Endothelial cell (in vitro differentiated cells): ENCODE results near the gene METTL23. TPM values are rescaled to one million over a fixed set of nuclear protein-coding genes. Genes with fewer than 3 reads are reported as not detected.
"Not testable (repeated sequence)": the region's sequence is repeated elsewhere in the genome, so short reads cannot be mapped to it uniquely, and the experiment has no call there.

Source experiments
- DNase-seq: peaks from one replicate; pipeline ENCODE4 v3.0.0; 2021; ENCODE audit warnings: low spot score
- H3K27ac Mint-ChIP-seq: one replicate; pipeline ENCODE4 v1.8.0; 2021; ENCODE audit warnings: mixed read lengths, inconsistent platforms; ENCODE audit not compliant: unreplicated experiment
- H3K27me3 Mint-ChIP-seq: one replicate; pipeline ENCODE4 v1.8.0; 2021; ENCODE audit warnings: mild to moderate bottlenecking, moderate library complexity, mixed read lengths, inconsistent platforms; ENCODE audit not compliant: unreplicated experiment
- H3K36me3 Mint-ChIP-seq: one replicate; pipeline ENCODE4 v1.8.0; 2021; ENCODE audit warnings: mild to moderate bottlenecking, low read depth, mixed read lengths, inconsistent platforms; ENCODE audit not compliant: unreplicated experiment
- H3K4me1 Mint-ChIP-seq: one replicate; pipeline ENCODE4 v1.8.0; 2021; ENCODE audit warnings: mild to moderate bottlenecking, mixed read lengths, inconsistent platforms; ENCODE audit not compliant: unreplicated experiment
- H3K4me3 Mint-ChIP-seq: one replicate; pipeline ENCODE4 v1.8.0; 2021; ENCODE audit warnings: mild to moderate bottlenecking, mixed read lengths, inconsistent platforms; ENCODE audit not compliant: unreplicated experiment
- H3K9me3 Mint-ChIP-seq: one replicate; pipeline ENCODE4 v1.8.0; 2021; ENCODE audit warnings: mixed read lengths, inconsistent platforms; ENCODE audit not compliant: unreplicated experiment
- total RNA-seq: library from RNA; stranded (reverse); fragmentation: NEBNext Ultra II Directional; extraction: Animal tissue kit (Norgen Biotek cat#: 25700); gene quantifications from one replicate; pipeline ENCODE4 v1.2.1, GENCODE V29; 2021; ENCODE audit not compliant: unreplicated experiment
- TF ChIP-seq, protein P1 (sequence below): fragments of 200-600 bp; sonication (generic); IDR thresholded peaks from one replicate; pipeline ENCODE4 v1.5.0; 2021; ENCODE audit warnings: antibody characterized with exemption; ENCODE audit not compliant: unreplicated experiment

METTL23 gene
- total RNA-seq, 1 donor from 2014 or later = 30.5 TPM

DNA sequence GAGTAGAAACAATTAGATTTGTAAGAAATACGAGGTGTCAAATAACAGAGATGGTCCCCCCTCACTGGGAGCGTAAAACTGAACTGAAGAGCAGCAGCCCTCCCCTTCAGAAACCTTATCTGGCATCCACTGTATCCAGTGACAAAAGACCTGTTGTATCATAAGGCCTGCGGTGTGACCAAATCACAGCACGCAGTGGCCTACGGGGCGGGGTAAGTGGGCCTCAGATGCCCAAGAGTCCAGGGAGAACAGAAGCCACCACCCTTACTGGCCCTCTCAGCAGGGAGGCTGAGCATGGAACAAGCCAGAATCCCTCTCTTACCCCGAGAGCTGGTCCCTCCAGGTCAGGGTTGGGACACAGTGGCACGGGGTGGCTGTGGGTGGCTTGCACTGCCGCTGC is 5.7 kb upstream of the METTL23 start:
- H3K27me3 Mint-ChIP-seq = peaks cover 2% of the 10 kb centered on the region
- H3K27ac Mint-ChIP-seq = no peak overlapping the region
- no peak overlapping the region for H3K4me3 Mint-ChIP-seq
- H3K4me1 Mint-ChIP-seq = peaks cover 7% of the 10 kb centered on the region
- H3K36me3 Mint-ChIP-seq = peaks cover 31% of the 10 kb centered on the region
- TF ChIP-seq, protein P1, sequence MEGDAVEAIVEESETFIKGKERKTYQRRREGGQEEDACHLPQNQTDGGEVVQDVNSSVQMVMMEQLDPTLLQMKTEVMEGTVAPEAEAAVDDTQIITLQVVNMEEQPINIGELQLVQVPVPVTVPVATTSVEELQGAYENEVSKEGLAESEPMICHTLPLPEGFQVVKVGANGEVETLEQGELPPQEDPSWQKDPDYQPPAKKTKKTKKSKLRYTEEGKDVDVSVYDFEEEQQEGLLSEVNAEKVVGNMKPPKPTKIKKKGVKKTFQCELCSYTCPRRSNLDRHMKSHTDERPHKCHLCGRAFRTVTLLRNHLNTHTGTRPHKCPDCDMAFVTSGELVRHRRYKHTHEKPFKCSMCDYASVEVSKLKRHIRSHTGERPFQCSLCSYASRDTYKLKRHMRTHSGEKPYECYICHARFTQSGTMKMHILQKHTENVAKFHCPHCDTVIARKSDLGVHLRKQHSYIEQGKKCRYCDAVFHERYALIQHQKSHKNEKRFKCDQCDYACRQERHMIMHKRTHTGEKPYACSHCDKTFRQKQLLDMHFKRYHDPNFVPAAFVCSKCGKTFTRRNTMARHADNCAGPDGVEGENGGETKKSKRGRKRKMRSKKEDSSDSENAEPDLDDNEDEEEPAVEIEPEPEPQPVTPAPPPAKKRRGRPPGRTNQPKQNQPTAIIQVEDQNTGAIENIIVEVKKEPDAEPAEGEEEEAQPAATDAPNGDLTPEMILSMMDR = no peak
- no peak for DNase-seq
- H3K9me3 Mint-ChIP-seq = no peaks in the 10 kb centered on the region

DNA sequence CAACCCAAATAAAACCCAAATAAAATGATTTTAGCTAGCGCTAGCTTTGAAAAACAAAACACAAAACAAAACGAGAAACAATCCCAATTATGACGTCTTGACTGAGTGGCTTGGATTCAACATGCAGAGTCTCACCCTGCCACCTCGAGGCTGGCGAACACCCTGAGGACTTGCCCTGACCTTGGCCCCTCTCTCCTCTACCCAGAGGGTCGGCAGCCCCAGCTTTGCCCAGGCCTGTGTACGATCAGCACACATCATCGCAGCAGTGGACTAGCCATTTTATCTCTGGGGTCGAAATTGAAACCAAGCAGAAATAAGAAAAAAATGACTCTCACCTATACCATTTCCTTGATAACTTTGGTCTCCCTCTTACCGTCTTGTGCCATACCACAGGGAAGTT is 5.2 kb upstream of the METTL23 start:
- TF ChIP-seq, protein P1 = no peak
- no peak overlapping the region for H3K27ac Mint-ChIP-seq
- peaks cover 27% of the 10 kb centered on the region for H3K36me3 Mint-ChIP-seq
- H3K4me3 Mint-ChIP-seq = peak overlapping the region; percentile 75
- peaks cover 2% of the 10 kb centered on the region for H3K27me3 Mint-ChIP-seq
- H3K4me1 Mint-ChIP-seq = peaks cover 7% of the 10 kb centered on the region
- H3K9me3 Mint-ChIP-seq = no peaks in the 10 kb centered on the region
- no peak for DNase-seq

DNA sequence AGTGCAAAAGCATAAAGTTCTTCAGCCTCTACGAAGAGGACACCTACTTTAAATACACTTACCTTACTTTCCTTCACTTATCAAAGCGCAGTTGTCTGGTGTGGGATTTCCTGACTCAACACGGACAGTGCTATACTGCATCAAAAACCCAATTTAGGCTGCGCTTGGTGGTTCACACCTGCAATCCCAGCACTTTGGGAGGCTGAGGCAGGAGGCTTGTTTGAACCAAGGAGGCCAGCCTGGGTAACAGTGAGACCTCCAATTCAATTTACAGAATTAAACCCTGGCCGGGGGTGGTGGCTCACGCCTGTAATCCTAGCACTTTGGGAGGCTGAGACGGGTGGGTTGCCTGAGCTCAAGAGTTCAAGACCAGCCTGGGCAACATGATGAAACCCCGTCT is 4.4 kb upstream of the METTL23 start:
- Mint-ChIP-seq H3K27ac (no peak overlapping the region), H3K4me3 (no peak overlapping the region), H3K4me1 (peaks cover 9% of the 10 kb centered on the region), H3K36me3 (peaks cover 27% of the 10 kb centered on the region), H3K9me3 (no peaks in the 10 kb centered on the region), H3K27me3 (peaks cover 3% of the 10 kb centered on the region)
- TF ChIP-seq, protein P1 = no peak
- no peak for DNase-seq

DNA sequence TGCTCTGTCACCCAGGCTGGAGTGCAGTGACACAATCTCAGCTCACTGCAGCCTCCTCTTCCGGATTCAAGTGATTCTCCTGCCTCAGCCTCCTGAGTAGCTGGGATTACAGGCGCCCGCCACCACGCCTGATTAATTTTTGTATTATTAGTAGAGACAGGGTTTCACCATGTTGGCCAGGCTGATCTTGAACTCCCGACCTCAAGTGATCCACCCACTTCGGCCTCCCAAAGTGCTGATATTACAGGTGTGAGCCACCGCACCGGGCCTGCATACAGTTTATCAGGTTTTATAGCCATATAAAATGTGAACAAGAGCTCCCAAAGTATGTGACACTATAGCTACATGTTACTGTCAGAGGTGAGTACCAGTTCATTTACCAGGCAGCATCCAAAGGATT is 3.7 kb upstream of the METTL23 start:
- not testable (repeated sequence) for DNase-seq, H3K9me3 Mint-ChIP-seq, H3K27me3 Mint-ChIP-seq, H3K27ac Mint-ChIP-seq
- Mint-ChIP-seq H3K4me1 (peaks cover 15% of the 10 kb centered on the region), H3K4me3 (peak overlapping the region; percentile 31), H3K36me3 (peaks cover 29% of the 10 kb centered on the region)

DNA sequence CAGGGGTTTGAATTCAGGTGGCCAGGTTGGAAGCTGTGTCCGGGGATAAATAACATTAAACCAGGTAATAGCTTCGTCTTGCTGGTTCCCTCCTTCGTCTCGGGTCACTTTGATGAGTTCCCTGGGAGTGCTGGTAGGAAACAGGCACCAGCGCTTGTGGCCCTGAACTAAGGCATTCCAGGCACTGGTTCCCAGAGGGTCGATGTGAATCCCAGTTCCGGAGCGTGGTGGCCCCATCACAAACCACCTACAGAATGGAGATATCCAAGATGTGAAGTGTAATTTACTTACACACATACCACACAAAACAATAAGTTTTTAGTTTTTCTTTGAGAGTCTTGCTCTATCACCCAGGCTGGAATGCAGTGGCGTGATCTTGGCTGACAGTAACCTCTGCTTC is 2.8 kb upstream of the METTL23 start:
- Mint-ChIP-seq H3K4me1 (peaks cover 15% of the 10 kb centered on the region), H3K9me3 (no peaks in the 10 kb centered on the region), H3K27ac (no peak overlapping the region), H3K36me3 (peaks cover 26% of the 10 kb centered on the region), H3K4me3 (no peak overlapping the region), H3K27me3 (peaks cover 10% of the 10 kb centered on the region)
- no peak for DNase-seq
- TF ChIP-seq, protein P1 = no peak
